CD4-positive, alpha-beta T cell treated with Interleukin-12 subunit alpha and Interleukin-12 subunit beta, for 1 hour (primary cell): ENCODE data around the gene VWF.
"Not testable (repeated sequence)": the region's sequence is repeated elsewhere in the genome, so short reads cannot be mapped to it uniquely, and the experiment has no call there.

Experiments
- DNase-seq: peaks from one replicate; pipeline ENCODE4 v3.0.0-alpha.2; 2020

The VWF gene

GRCh38 chr12:6029401-6029800 lies 95.1 kb downstream of the VWF start:
- DNase-seq, result no peak

- no peak for DNase-seq
Observed at GRCh38 chr12:6026998-6027397, 97.5 kb downstream of the VWF start.

GRCh38 chr12:6025703-6026298 lies 98.7 kb downstream of the VWF start:
- not testable (repeated sequence) for DNase-seq

GRCh38 chr12:6024066-6024465 lies 100.4 kb downstream of the VWF start:
- not testable (repeated sequence) for DNase-seq

- no peak for DNase-seq
Observed at GRCh38 chr12:6020930-6021329, 103.5 kb downstream of the VWF start.

GRCh38 chr12:6020511-6020910 lies 104.0 kb downstream of the VWF start:
- not testable (repeated sequence) for DNase-seq

GRCh38 chr12:6019256-6019655 lies 105.2 kb downstream of the VWF start:
- not testable (repeated sequence) for DNase-seq

- no peak for DNase-seq
Observed at GRCh38 chr12:6018265-6018664, 106.2 kb downstream of the VWF start.

GRCh38 chr12:6016756-6017155 lies 107.7 kb downstream of the VWF start:
- no peak for DNase-seq

GRCh38 chr12:6016004-6016403 lies 108.5 kb downstream of the VWF start:
- DNase-seq, result not testable (repeated sequence)

GRCh38 chr12:6015271-6015670 lies 109.2 kb downstream of the VWF start:
- not testable (repeated sequence) for DNase-seq

GRCh38 chr12:6010631-6011350 lies 113.7 kb downstream of the VWF start:
- not testable (repeated sequence) for DNase-seq

- DNase-seq, result no peak
Observed at GRCh38 chr12:5997260-5997659, 127.2 kb downstream of the VWF start.

GRCh38 chr12:5996459-5996858 lies 128.0 kb downstream of the VWF start:
- no peak for DNase-seq

- no peak for DNase-seq
Observed at GRCh38 chr12:5989621-5990020, 134.8 kb downstream of the VWF start.

GRCh38 chr12:5988659-5989116 lies 135.8 kb downstream of the VWF start:
- peak; percentile 66 for DNase-seq

GRCh38 chr12:5988088-5988487 lies 136.4 kb downstream of the VWF start:
- no peak for DNase-seq

GRCh38 chr12:5987573-5987972 lies 136.9 kb downstream of the VWF start:
- no peak for DNase-seq

GRCh38 chr12:5985471-5985870 lies 139.0 kb downstream of the VWF start:
- DNase-seq, result no peak

GRCh38 chr12:5984873-5985272 lies 139.6 kb downstream of the VWF start:
- DNase-seq, result no peak

- DNase-seq, result no peak
Observed at GRCh38 chr12:5982106-5982505, 142.4 kb downstream of the VWF start.

- DNase-seq, result no peak
Observed at GRCh38 chr12:5977556-5977955, 146.9 kb downstream of the VWF start.

GRCh38 chr12:5976711-5977110 lies 147.8 kb downstream of the VWF start:
- no peak for DNase-seq

GRCh38 chr12:5976196-5976595 lies 148.3 kb downstream of the VWF start:
- no peak for DNase-seq
